SK-N-SH (cell line): Measurements from ENCODE around the gene SMYD3. TPM values are rescaled to one million over a fixed set of nuclear protein-coding genes. Genes with fewer than 3 reads are reported as not detected.

Source experiments
- CTCF ChIA-PET: fragments of 300-600, 350-600 bp; formaldehyde crosslinking; extraction: SDS; loops from one replicate; lab custom pipeline; 2021; lab: Yijun Ruan, JAX
- POLR2A ChIA-PET: fragments of 350-600 bp; sonication (Branson Sonifier 250); formaldehyde crosslinking; extraction: SDS; loops from one replicate; lab custom pipeline; 2020; ENCODE audit warnings: antibody characterized with exemption, inconsistent platforms; lab: Yijun Ruan, JAX
- DNase-seq: peaks from one replicate; pipeline ENCODE4 v3.0.0; 2012
- H2AFZ ChIP-seq: fragments of 200-600 bp; sonication (generic); 2 replicates; pipeline ENCODE4 v1.8.1; 2016; ENCODE audit warnings: antibody characterized with exemption, mild to moderate bottlenecking, low read depth
- H3F3A ChIP-seq: fragments of 200-600 bp; sonication (generic); replicated peaks from 2 replicates; pipeline ENCODE3; 2016; ENCODE audit warnings: antibody characterized with exemption, mild to moderate bottlenecking; ENCODE audit not compliant: insufficient read depth
- H3K27ac ChIP-seq, 2 experiments: fragments of 200-500 bp in 1 of 2; fragments of 200-600 bp in 1 of 2; sonication (Bioruptor generic) in 1 of 2; sonication (generic), shearing (Covaris generic) in 1 of 2; 2 replicates each; pipeline versions ENCODE4 v1.5.1 to v1.6.1; 2014 to 2016; ENCODE audit warnings: low read depth in 2 of 2, inconsistent platforms in 1 of 2, low read length in 1 of 2, mild to moderate bottlenecking in 1 of 2, mixed read lengths in 1 of 2
- H3K27me3 ChIP-seq: fragments of 200-600 bp; sonication (generic), shearing (Covaris generic); 2 replicates; pipeline ENCODE4 v1.6.1; 2016; ENCODE audit warnings: mixed run types; ENCODE audit not compliant: insufficient read depth
- H3K36me3 ChIP-seq, 2 experiments: fragments of 200-500 bp in 1 of 2; fragments of 200-600 bp in 1 of 2; sonication (Bioruptor generic) in 1 of 2; sonication (generic) in 1 of 2; replicated peaks in 1 of 2; 2 replicates each; pipeline versions ENCODE3 to v1.5.1; 2014 to 2016; ENCODE audit warnings: low read length in 1 of 2, mild to moderate bottlenecking in 1 of 2; ENCODE audit not compliant: insufficient read depth in 2 of 2, control insufficient read depth in 1 of 2
- H3K4me1 ChIP-seq, 2 experiments: fragments of 200-500 bp in 1 of 2; fragments of 200-600 bp in 1 of 2; sonication (Bioruptor generic) in 1 of 2; sonication (generic), shearing (Covaris generic) in 1 of 2; 2 replicates each; pipeline versions ENCODE4 v1.5.1 to v1.6.1; 2014 to 2016; ENCODE audit warnings: low read depth in 1 of 2, low read length in 1 of 2, mixed run types in 1 of 2; ENCODE audit not compliant: insufficient read depth in 2 of 2, control insufficient read depth in 1 of 2
- H3K4me2 ChIP-seq: fragments of 200-600 bp; sonication (generic), shearing (Covaris generic); 2 replicates; pipeline ENCODE4 v1.6.1; 2017; ENCODE audit warnings: mixed run types
- H3K4me3 ChIP-seq, 2 experiments: fragments of 200-500 bp in 1 of 2; fragments of 200-600 bp in 1 of 2; sonication (Bioruptor generic) in 1 of 2; sonication (generic), shearing (Covaris generic) in 1 of 2; 2 replicates each; pipeline versions ENCODE4 v1.5.1 to v1.8.1; 2014 to 2016; ENCODE audit warnings: low read depth in 2 of 2, inconsistent platforms in 1 of 2, low read length in 1 of 2, mild to moderate bottlenecking in 1 of 2, mixed read lengths in 1 of 2, moderate library complexity in 1 of 2
- H3K79me2 ChIP-seq: fragments of 200-600 bp; sonication (generic); 2 replicates; pipeline ENCODE4 v1.8.1; 2017; ENCODE audit warnings: mild to moderate bottlenecking; ENCODE audit not compliant: insufficient read depth
- H3K9ac ChIP-seq: fragments of 200-600 bp; sonication (generic); 2 replicates; pipeline ENCODE4 v1.6.1; 2017; ENCODE audit warnings: mixed run types
- H3K9me2 ChIP-seq: fragments of 200-600 bp; sonication (generic); 2 replicates; pipeline ENCODE4 v1.6.1; 2017; ENCODE audit warnings: mixed run types
- H3K9me3 ChIP-seq: fragments of 200-600 bp; sonication (generic); 2 replicates; pipeline ENCODE4 v1.6.1; 2017; ENCODE audit warnings: mixed run types, mild to moderate bottlenecking, moderate library complexity
- H4K20me1 ChIP-seq: fragments of 200-600 bp; sonication (generic); 2 replicates; pipeline ENCODE4 v1.6.1; 2017; ENCODE audit warnings: mild to moderate bottlenecking, mixed run types; ENCODE audit not compliant: insufficient read depth
- ELF1 ChIP-seq: IDR thresholded peaks from 2 replicates; pipeline ENCODE4 v1.4.0; 2012
- EP300 ChIP-seq, 2 experiments: IDR thresholded peaks; 2 replicates each; pipeline versions ENCODE4 v1.4.0 to v1.6.1; 2012; ENCODE audit warnings: borderline replicate concordance in 1 of 2, low read depth in 1 of 2, low read length in 1 of 2
- EZH2phosphoT487 ChIP-seq: fragments of 200-600 bp; sonication (generic); IDR thresholded peaks from 2 replicates; pipeline ENCODE4 v1.6.1; 2017; ENCODE audit warnings: low read depth, mixed run types, mild to moderate bottlenecking, antibody characterized with exemption, moderate library complexity, borderline replicate concordance
- FOXJ3 ChIP-seq: sonication (generic); formaldehyde crosslinking; IDR thresholded peaks from 2 replicates; pipeline ENCODE4 v1.5.1; 2020; ENCODE audit warnings: mild to moderate bottlenecking, missing genetic modification reagents
- FOXM1 ChIP-seq: IDR thresholded peaks from 2 replicates; pipeline ENCODE4 v1.4.0; 2012; ENCODE audit warnings: low read depth, mild to moderate bottlenecking
- GABPA ChIP-seq: IDR thresholded peaks from 2 replicates; pipeline ENCODE4 v1.4.0; 2012; ENCODE audit warnings: low read depth, mild to moderate bottlenecking
- JUND ChIP-seq: IDR thresholded peaks from 2 replicates; pipeline ENCODE4 v1.4.0; 2012
- MEF2A ChIP-seq: IDR thresholded peaks from 2 replicates; pipeline ENCODE4 v1.4.0; 2012; ENCODE audit warnings: low read depth, borderline replicate concordance
- RAD21 ChIP-seq: IDR thresholded peaks from 2 replicates; pipeline ENCODE4 v1.6.1; 2012; ENCODE audit warnings: mild to moderate bottlenecking, low read length
- RCOR1 ChIP-seq: fragments of 150-350 bp; IDR thresholded peaks from 2 replicates; pipeline ENCODE4 v1.6.1; 2017; ENCODE audit warnings: antibody characterized with exemption, low read length
- RFX5 ChIP-seq: IDR thresholded peaks from 2 replicates; pipeline ENCODE4 v1.6.1; 2012; ENCODE audit warnings: mild to moderate bottlenecking, improper control_type of control experiment, low read length
- SMC3 ChIP-seq: IDR thresholded peaks from 2 replicates; pipeline ENCODE4 v1.6.1; 2012; ENCODE audit warnings: low read depth, low read length, improper control_type of control experiment
- TAF1 ChIP-seq: IDR thresholded peaks from 2 replicates; pipeline ENCODE4 v1.6.1; 2012; ENCODE audit warnings: low read depth, mild to moderate bottlenecking, low read length, moderate library complexity, borderline replicate concordance
- TCF12 ChIP-seq: IDR thresholded peaks from 2 replicates; pipeline ENCODE4 v1.4.0; 2012
- YY1 ChIP-seq: IDR thresholded peaks from 2 replicates; pipeline ENCODE4 v1.4.0; 2012; ENCODE audit warnings: low read depth, mild to moderate bottlenecking
- WGBS: methylation state at CpG from one replicate; pipeline ENCODE4 v1.1.6; 2017; ENCODE audit warnings: low lambda C conversion rate; 5-methylcytosine and 5-hydroxymethylcytosine counted together
- polyA plus RNA-seq, 3 experiments: library from polyadenylated mRNA; depleted of rRNA; stranded (reverse); fragments of >200 nt; gene quantifications; 2 replicates each; pipeline ENCODE4 v1.2.3, GENCODE V29; 2012
- TF ChIP-seq, protein P1 (sequence below): IDR thresholded peaks from 2 replicates; pipeline ENCODE4 v1.4.0; 2012; ENCODE audit warnings: low read depth
- TF ChIP-seq, protein P2 (sequence below): fragments of 200-600 bp; sonication (generic); IDR thresholded peaks from 2 replicates; pipeline ENCODE4 v1.6.1; 2017; ENCODE audit warnings: antibody characterized with exemption, mild to moderate bottlenecking, moderate library complexity
- TF ChIP-seq, protein P3 (sequence below): IDR thresholded peaks from 2 replicates; pipeline ENCODE4 v1.4.0; 2012; ENCODE audit warnings: low read depth, borderline replicate concordance
- TF ChIP-seq, protein P4 (sequence below): IDR thresholded peaks from 2 replicates; pipeline ENCODE4 v1.6.1; 2012; ENCODE audit warnings: mild to moderate bottlenecking, low read depth, low read length, moderate library complexity
- TF ChIP-seq, protein P5 (sequence below): fragments of 150-350 bp; IDR thresholded peaks from 2 replicates; pipeline ENCODE4 v1.6.1; 2016; ENCODE audit warnings: mild to moderate bottlenecking, low read depth, low read length
- TF ChIP-seq, protein P6 (sequence below): fragments of 150-350 bp; IDR thresholded peaks from 2 replicates; pipeline ENCODE4 v1.6.1; 2017; ENCODE audit warnings: antibody characterized with exemption, low read length, low read depth, borderline replicate concordance

SMYD3 gene
- polyA plus RNA-seq, 1 of the 3 experiments (the other 2 are of a cell fraction), result 31.4 TPM

DNA sequence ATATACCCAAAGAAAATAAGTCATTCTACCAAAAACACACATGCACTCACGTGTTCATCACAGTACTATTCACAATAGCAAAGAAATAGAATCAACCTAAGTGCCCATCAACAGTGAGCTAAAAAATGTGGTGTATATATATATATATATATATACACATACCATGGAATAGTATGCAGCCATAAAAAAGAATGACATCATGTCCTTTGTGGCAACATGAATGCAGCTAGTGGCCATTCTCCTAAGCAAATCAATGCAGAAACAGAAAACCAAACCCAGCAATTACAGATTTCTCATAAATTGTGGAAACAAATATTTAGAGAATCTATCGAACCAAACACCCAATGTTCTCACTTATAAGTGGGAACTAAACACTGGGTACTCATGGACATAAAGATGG, 585.7 kb downstream of the SMYD3 start:
- Histone ChIP-seq H3F3A (no peaks in the 10 kb centered on the region), H2AFZ (no peak overlapping the region), H3K9me2 (no peaks in the 10 kb centered on the region), H3K4me1 (no peaks in the 10 kb centered on the region), H3K9me3 (no peaks in the 10 kb centered on the region)
- WGBS, result 94% methylated on average over 2 of the region's 2 CpGs
- CTCF ChIA-PET, result interaction anchor here (0.6 to 0.9 kb wide), 2 partner anchors 245 to 768 kb away, joined by 3 read pairs; no protein-coding TSS in a partner anchor
- TF ChIP-seq EZH2phosphoT487, result no peak
- TF ChIP-seq, protein P1, sequence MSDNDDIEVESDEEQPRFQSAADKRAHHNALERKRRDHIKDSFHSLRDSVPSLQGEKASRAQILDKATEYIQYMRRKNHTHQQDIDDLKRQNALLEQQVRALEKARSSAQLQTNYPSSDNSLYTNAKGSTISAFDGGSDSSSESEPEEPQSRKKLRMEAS, result no peak
- no peak for TF ChIP-seq FOXM1
- TF ChIP-seq, all 33 proteins: peak for 0
- no peak overlapping the region for H3K4me2 ChIP-seq
- no peak overlapping the region for H3K27ac ChIP-seq
- no peak for DNase-seq
- H3K36me3 ChIP-seq, result peaks cover 0 to 4% of the 10 kb centered on the region in 2 experiments
- no peaks in the 10 kb centered on the region for H3K27me3 ChIP-seq
- H3K9ac ChIP-seq, result no peak overlapping the region
- no peak overlapping the region for H3K4me3 ChIP-seq
- no peaks in the 10 kb centered on the region; the same call in 1 of the 2 replicates for H3K79me2 ChIP-seq
- H4K20me1 ChIP-seq, result no peaks in the 10 kb centered on the region
- POLR2A ChIA-PET, result no interaction called here

DNA sequence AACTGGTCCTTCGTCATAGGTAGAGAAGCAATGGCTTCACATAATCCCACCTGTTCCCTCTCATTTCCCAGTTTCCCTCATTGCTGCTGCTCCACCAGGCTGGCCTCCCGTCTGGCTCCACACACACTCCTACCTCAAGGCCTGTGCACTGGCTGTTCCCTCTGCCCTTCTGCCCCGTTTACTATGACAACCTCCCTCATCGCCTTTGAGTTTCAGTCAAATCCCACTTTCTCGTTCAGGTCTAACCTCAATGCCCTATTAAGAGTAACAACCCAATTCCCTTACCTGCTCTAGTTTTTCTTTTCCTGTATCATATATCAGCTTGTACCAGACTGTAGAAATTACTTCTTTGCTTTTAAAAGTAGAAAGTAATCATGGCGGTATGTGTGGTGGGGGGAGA, 589.7 kb downstream of the SMYD3 start:
- H3K9ac ChIP-seq, result no peak overlapping the region
- H3K4me2 ChIP-seq, result no peak overlapping the region
- ChIA-PET CTCF (no interaction called here), POLR2A (no interaction called here)
- no peak overlapping the region for H2AFZ ChIP-seq
- no peak overlapping the region for H3K4me3 ChIP-seq
- no peak overlapping the region for H3K27ac ChIP-seq
- 84% methylated on average over 6 of the region's 6 CpGs for WGBS
- H3K36me3 ChIP-seq, result peaks cover 0 to 4% of the 10 kb centered on the region in 2 experiments
- H3K9me3 ChIP-seq, result no peaks in the 10 kb centered on the region
- H3K27me3 ChIP-seq, result no peaks in the 10 kb centered on the region
- H3K9me2 ChIP-seq, result no peaks in the 10 kb centered on the region
- no peaks in the 10 kb centered on the region for H3K4me1 ChIP-seq
- no peaks in the 10 kb centered on the region for H3F3A ChIP-seq
- DNase-seq, result no peak
- no peaks in the 10 kb centered on the region for H4K20me1 ChIP-seq
- H3K79me2 ChIP-seq, result no peaks in the 10 kb centered on the region; the same call in 1 of the 2 replicates
- TF ChIP-seq RCOR1 (no peak), FOXJ3 (CRISPR knock-in tag) (no peak), GABPA (no peak), RAD21 (no peak), SMC3 (no peak), RFX5 (no peak), TCF12 (no peak), EP300 (IDR thresholded peaks at IDR 0.05; ENCODE audit: borderline replicate concordance in 1 of 2, low read depth in 1 of 2, low read length in 1 of 2) (no peak), MEF2A (no peak), ELF1 (no peak), YY1 (no peak), TAF1 (no peak), JUND (no peak)
- TF ChIP-seq, protein P2, sequence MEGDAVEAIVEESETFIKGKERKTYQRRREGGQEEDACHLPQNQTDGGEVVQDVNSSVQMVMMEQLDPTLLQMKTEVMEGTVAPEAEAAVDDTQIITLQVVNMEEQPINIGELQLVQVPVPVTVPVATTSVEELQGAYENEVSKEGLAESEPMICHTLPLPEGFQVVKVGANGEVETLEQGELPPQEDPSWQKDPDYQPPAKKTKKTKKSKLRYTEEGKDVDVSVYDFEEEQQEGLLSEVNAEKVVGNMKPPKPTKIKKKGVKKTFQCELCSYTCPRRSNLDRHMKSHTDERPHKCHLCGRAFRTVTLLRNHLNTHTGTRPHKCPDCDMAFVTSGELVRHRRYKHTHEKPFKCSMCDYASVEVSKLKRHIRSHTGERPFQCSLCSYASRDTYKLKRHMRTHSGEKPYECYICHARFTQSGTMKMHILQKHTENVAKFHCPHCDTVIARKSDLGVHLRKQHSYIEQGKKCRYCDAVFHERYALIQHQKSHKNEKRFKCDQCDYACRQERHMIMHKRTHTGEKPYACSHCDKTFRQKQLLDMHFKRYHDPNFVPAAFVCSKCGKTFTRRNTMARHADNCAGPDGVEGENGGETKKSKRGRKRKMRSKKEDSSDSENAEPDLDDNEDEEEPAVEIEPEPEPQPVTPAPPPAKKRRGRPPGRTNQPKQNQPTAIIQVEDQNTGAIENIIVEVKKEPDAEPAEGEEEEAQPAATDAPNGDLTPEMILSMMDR, result no peak
- TF ChIP-seq, protein P3, sequence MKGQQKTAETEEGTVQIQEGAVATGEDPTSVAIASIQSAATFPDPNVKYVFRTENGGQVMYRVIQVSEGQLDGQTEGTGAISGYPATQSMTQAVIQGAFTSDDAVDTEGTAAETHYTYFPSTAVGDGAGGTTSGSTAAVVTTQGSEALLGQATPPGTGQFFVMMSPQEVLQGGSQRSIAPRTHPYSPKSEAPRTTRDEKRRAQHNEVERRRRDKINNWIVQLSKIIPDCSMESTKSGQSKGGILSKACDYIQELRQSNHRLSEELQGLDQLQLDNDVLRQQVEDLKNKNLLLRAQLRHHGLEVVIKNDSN, result no peak
- TF ChIP-seq, protein P4, sequence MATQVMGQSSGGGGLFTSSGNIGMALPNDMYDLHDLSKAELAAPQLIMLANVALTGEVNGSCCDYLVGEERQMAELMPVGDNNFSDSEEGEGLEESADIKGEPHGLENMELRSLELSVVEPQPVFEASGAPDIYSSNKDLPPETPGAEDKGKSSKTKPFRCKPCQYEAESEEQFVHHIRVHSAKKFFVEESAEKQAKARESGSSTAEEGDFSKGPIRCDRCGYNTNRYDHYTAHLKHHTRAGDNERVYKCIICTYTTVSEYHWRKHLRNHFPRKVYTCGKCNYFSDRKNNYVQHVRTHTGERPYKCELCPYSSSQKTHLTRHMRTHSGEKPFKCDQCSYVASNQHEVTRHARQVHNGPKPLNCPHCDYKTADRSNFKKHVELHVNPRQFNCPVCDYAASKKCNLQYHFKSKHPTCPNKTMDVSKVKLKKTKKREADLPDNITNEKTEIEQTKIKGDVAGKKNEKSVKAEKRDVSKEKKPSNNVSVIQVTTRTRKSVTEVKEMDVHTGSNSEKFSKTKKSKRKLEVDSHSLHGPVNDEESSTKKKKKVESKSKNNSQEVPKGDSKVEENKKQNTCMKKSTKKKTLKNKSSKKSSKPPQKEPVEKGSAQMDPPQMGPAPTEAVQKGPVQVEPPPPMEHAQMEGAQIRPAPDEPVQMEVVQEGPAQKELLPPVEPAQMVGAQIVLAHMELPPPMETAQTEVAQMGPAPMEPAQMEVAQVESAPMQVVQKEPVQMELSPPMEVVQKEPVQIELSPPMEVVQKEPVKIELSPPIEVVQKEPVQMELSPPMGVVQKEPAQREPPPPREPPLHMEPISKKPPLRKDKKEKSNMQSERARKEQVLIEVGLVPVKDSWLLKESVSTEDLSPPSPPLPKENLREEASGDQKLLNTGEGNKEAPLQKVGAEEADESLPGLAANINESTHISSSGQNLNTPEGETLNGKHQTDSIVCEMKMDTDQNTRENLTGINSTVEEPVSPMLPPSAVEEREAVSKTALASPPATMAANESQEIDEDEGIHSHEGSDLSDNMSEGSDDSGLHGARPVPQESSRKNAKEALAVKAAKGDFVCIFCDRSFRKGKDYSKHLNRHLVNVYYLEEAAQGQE, result no peak
- TF ChIP-seq, protein P5, sequence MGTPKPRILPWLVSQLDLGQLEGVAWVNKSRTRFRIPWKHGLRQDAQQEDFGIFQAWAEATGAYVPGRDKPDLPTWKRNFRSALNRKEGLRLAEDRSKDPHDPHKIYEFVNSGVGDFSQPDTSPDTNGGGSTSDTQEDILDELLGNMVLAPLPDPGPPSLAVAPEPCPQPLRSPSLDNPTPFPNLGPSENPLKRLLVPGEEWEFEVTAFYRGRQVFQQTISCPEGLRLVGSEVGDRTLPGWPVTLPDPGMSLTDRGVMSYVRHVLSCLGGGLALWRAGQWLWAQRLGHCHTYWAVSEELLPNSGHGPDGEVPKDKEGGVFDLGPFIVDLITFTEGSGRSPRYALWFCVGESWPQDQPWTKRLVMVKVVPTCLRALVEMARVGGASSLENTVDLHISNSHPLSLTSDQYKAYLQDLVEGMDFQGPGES, result no peak
- TF ChIP-seq, protein P6, sequence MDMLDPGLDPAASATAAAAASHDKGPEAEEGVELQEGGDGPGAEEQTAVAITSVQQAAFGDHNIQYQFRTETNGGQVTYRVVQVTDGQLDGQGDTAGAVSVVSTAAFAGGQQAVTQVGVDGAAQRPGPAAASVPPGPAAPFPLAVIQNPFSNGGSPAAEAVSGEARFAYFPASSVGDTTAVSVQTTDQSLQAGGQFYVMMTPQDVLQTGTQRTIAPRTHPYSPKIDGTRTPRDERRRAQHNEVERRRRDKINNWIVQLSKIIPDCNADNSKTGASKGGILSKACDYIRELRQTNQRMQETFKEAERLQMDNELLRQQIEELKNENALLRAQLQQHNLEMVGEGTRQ, result no peak
